Inflammatory macrophage treated with lipopolysaccharide for 4 hours (primary cell): ENCODE data around the gene KRT82.

Source experiments
- DNase-seq: peaks from one replicate; pipeline ENCODE4 v3.0.0-alpha.2; 2020

Gene KRT82

GRCh38 chr12:52407918-52408317 is 1.8 kb upstream of the KRT82 start:
- DNase-seq, result no peak

GRCh38 chr12:52404951-52405350 is 1.2 kb downstream of the KRT82 start:
- DNase-seq, result no peak

DNA sequence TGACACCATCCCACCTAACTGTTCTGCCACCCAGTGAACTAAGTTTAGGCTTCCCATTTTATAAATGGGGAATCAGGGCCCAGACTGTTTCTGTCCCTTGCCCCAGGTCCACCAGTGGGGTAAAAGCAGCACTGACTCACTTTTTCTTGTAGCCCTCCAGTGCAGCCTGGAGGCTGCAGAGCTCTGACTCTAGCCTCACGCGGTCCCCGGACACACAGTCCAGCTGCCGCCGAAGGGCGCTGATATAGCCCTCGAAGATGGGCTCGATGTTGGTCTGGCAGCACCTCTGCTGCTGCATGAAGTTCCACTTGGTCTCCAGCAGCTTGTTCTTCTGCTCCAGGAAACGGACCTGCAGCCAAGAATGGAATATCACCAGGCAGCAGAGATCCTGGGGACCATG is 2.6 kb downstream of the KRT82 start:
- DNase-seq, result no peak

DNA sequence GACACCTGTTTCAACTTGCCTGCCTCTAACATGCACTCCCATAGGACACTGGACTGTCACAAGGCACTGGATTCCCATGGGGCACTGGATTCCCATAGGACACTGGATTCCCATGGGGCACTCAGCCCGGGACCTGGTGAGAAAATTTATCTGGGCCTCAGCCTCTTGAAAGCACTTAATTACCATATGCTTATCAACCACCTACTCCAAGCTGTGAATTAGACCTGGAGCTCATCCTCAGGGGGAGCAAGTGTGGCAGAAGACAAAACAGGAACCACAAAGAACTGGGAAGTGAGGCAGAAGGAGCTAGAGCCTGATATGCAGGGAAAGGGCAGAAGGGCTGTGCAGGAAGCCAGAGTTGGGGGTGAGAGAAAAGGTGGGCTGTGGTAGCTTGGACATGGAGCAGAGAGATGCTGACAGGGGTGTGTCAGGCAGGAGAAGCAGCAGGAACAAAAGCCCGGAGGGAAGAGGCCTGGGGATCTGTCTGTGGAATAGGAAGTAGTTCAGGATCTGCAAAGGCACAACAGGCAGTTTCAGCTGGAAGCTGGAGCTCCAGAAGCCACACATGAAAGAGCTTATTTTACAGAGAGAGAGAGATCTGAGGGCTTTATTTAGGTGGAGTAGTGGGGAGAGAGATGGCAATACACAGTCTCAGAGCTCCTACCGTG is 3.1 kb downstream of the KRT82 start:
- peak; percentile 2 for DNase-seq

DNA sequence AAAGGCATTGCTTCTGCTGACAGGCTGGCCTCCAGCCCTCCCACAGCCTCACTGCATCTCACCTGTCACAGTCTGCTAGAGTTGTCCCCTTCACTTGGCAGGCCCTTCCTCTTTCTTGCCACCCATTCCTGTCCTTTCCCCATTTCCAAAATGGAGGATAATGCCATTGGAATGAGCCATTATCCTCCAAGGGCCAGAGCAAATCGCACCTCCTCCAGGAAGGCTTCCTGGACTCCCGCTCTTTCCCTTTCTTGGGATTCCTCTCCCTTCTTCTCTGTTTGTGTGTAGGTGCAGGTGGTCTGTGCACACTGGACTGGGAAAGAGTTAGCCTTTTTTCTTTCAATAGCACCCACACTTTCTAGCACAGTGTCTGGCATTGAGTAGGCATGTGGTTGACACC is 3.8 kb downstream of the KRT82 start:
- DNase-seq, result no peak

- DNase-seq, result no peak
These were observed 4.2 kb downstream of the KRT82 start for GRCh38 chr12:52401926-52402325.

- DNase-seq, result no peak
These were observed 4.6 kb downstream of the KRT82 start for GRCh38 chr12:52401526-52401925.

- DNase-seq, result no peak
These were observed 5.2 kb downstream of the KRT82 start for GRCh38 chr12:52400906-52401305.

GRCh38 chr12:52399756-52400155 is 6.4 kb downstream of the KRT82 start:
- DNase-seq, result no peak

DNA sequence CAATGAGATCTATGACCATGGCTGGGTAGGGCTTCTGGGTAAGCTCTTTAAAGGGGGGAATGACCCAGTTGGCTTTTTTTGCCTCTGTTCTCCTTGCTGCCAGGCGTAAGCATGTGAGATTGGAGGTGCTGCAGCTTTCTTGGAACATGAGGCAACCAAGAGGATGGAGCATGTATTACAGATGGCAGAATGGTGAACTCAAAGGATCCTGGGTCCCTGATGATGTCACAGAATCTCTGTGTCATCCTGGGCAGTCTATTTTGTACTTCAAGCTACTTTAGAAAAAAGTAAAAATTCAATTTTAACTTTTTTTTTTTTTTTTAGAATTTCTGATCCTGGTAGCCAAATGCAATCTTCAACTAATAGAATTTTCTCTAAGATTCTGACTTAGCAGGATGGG is 8.0 kb downstream of the KRT82 start:
- DNase-seq, result no peak

- no peak for DNase-seq
These were observed 9.5 kb downstream of the KRT82 start for GRCh38 chr12:52396656-52397055.

- no peak for DNase-seq
These were observed 10.2 kb downstream of the KRT82 start for GRCh38 chr12:52395761-52396434.

DNA sequence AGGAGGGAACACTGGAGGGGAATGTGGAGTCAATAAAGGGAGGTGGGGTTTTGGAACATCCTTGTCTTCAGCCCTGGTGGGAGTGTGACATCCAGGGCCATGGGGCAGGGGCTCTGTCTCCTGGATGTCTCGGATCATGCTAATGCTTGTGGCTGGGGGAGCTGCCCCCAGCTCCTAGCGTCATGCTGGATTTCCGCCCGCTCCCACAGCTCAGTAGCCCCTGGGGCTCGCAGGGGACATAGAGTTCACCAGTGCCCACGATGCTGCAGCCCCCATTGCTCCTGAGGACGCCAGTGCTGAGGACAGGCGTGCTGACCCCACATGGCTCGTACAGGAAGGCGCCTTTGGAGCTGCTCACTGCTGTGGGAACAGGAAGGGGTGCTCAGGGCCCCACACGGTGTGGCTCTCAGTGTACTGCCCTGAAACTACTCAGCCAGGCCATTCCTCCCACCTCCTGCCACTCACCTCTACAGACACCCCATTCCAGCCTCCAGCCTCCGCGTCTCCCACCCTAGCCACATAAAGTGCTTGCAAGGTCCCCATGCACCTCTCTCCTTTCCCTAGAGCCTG is 11.2 kb downstream of the KRT82 start:
- no peak for DNase-seq

DNA sequence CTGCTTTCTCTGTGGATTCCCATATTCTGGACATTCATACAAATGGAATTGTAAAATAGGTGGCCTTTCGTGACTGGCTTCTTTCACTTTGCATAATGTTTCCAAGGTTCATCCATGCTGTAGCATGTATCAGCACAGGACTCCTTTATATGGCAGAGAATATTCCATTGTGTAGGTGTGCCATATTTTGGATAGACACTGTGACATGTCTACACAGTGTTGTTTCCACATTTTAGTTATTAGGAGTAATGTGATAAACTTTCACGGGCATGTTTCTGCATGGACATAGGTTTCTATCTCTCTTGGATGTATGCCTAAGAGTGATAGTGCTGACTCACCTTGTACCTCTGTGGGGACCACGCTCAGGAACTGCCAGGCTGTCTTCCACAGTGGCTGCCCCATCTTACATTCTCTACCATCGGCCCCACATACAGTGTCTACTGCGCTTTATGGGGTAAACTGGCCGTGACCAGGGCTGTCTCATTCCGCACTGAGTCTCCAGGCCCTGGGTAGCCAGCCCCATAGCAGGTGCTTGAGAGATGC is 13.6 kb downstream of the KRT82 start:
- DNase-seq, result no peak

GRCh38 chr12:52391618-52392002 is 14.5 kb downstream of the KRT82 start:
- no peak for DNase-seq

- peak; percentile 5 for DNase-seq
These were observed 15.2 kb downstream of the KRT82 start for GRCh38 chr12:52390739-52391617.

DNA sequence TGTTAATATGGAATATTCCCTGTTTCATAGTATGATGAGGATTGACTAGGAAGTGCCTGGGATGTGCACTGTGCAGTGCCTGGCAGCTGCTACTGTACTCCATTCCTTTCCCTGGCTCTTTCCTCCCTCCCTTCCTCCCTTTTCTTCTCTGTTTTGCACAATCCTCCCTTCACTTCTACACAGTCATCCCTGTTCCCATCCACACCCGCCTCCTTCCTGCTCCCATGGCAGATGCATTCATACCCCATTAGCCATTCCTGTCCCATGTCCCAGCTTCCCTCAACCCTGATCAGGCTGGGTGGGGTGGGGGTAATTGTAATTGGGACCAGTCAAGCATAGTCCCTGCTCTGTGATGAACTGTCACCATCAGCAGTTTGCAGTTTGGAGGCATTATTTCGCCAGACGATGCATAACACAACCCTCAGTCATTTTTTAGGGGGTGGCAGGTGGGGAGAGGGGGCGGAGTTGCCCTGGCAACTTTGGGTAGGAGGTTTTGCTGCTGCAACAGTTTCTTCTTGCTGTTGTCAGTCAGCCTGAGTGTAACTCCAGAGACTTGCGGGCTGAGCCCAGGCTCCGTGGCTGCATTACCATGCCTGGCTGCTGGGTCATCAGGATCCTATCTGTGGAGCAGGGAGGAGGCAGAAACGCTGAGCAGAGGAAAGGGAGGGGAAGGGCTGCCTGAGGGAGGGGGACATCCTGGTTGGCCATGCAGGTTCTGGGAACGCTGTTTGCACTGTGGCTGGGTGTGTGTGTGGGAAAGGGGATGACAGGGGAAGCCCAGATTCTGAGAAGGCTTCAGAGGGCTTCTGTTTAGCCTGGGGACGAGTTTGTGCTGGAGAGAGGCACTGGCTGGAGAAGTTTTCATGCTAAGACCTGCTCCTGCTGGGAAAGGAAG is 16.6 kb downstream of the KRT82 start:
- DNase-seq, result no peak

DNA sequence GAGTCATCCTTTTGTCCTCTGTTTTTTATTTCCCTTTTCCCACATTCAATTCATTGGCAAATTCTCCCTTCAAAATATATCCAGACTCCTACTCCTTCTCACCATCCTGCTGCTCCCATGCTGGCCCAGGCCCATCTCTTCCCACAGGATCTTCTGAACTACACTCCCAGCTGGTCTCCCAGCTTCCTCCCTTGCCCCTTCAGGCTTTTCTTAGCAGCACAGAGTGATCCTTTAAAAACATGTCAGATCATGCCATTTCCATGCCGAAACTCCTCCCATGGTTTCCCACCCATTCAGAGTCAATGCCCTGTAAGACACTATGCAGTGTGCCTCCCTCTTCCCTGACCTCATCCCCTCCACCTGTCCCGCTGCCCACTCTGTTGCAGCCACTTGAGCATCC is 18.3 kb downstream of the KRT82 start:
- no peak for DNase-seq

- no peak for DNase-seq
These were observed 20.9 kb downstream of the KRT82 start, which contains the start of gene KRT84 for GRCh38 chr12:52385226-52385702. Gene KRT84, minus strand, starts transcription at chr12:52385652. Its CDS starts 67 bp downstream, at chr12:52385585.

DNA sequence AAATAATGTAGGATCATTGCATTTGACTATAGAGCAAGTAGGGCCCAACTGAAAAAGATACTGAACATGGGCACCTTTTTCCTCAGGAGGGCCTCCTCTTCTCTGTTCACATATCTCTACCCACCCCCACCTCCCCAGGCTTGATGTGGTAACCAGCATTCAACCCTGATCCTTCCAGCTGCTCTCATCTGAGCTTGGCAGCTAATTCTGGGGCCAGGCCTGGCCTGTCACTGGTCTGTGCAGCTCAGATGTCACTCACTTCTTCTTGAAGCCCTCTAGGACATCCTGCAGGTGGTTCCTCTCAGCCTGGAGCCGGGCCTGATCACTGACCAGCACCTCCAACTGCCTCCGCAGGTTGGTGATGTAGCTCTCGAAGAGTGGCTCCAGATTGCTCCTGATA is 22.8 kb downstream of the KRT82 start:
- DNase-seq, result no peak

DNA sequence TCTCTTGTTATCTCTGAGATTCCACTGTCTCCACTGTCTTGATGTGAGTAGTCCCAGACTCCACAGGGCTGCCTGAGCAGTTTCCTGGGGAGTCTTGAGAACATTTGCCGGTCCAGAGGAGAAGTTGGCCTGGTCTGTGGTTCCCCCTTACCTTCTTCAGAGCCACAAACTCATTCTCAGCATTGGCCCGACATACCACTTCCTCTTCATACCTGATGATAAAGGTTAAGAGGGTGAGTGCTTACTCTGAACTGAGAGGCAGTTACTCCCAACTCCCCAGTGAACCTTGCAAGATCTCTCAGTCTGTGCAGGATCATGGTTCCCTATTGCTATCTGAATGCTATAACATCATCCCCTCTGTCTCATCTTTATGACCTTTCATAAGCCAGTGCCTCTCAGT is 23.3 kb downstream of the KRT82 start:
- no peak for DNase-seq

GRCh38 chr12:52381206-52381605 is 24.9 kb downstream of the KRT82 start:
- no peak for DNase-seq
